H9 (cell line): ENCODE data around the gene ACOT11. TPM values are rescaled to one million over a fixed set of nuclear protein-coding genes. Genes with fewer than 3 reads are reported as not detected.

Experiments
- DNase-seq: peaks from one replicate; pipeline ENCODE4 v3.0.0-alpha.2; 2017
- H2AFZ ChIP-seq: one replicate; pipeline ENCODE4 v1.6.1; 2013; ENCODE audit warnings: mild to moderate bottlenecking, low read length, control low read depth, moderate library complexity
- H2AK5ac ChIP-seq: 2 replicates; pipeline ENCODE4 v1.6.1; 2013; ENCODE audit warnings: low read length, control low read depth, mixed read lengths; ENCODE audit not compliant: insufficient read length
- H2BK120ac ChIP-seq: one replicate; pipeline ENCODE4 v1.6.1; 2013; ENCODE audit warnings: low read depth, mild to moderate bottlenecking, low read length, control low read depth, inconsistent platforms; ENCODE audit not compliant: poor library complexity, severe bottlenecking
- H2BK12ac ChIP-seq: 2 replicates; pipeline ENCODE4 v1.6.1; 2013; ENCODE audit warnings: low read length, control low read depth, mixed read lengths, low read depth; ENCODE audit not compliant: insufficient read length
- H2BK15ac ChIP-seq: 2 replicates; pipeline ENCODE4 v1.6.1; 2013; ENCODE audit warnings: low read depth, low read length, control low read depth
- H2BK20ac ChIP-seq: one replicate; pipeline ENCODE4 v1.6.1; 2013; ENCODE audit warnings: low read depth, mild to moderate bottlenecking, low read length, control low read depth, inconsistent platforms; ENCODE audit not compliant: poor library complexity, severe bottlenecking
- H2BK5ac ChIP-seq: 2 replicates; pipeline ENCODE4 v1.6.1; 2013; ENCODE audit warnings: low read length, control low read depth, mixed read lengths; ENCODE audit not compliant: insufficient read length
- H3K14ac ChIP-seq: 2 replicates; pipeline ENCODE4 v1.6.1; 2013; ENCODE audit warnings: low read length, control low read depth; ENCODE audit not compliant: insufficient read depth
- H3K18ac ChIP-seq: 2 replicates; pipeline ENCODE4 v1.6.1; 2013; ENCODE audit warnings: low read depth, mild to moderate bottlenecking, mixed read lengths, low read length, control low read depth; ENCODE audit not compliant: insufficient read length
- H3K23ac ChIP-seq: 2 replicates; pipeline ENCODE4 v1.6.1; 2013; ENCODE audit warnings: low read length, control low read depth, mixed read lengths, low read depth; ENCODE audit not compliant: insufficient read length
- H3K23me2 ChIP-seq: 2 replicates; pipeline ENCODE4 v1.6.1; 2013; ENCODE audit warnings: low read depth, mild to moderate bottlenecking, mixed read lengths, low read length, control low read depth; ENCODE audit not compliant: insufficient read length, poor library complexity, severe bottlenecking
- H3K27ac ChIP-seq: 2 replicates; pipeline ENCODE4 v1.5.1; 2013; ENCODE audit warnings: low read length, control low read depth, mixed read lengths, low read depth; ENCODE audit not compliant: insufficient read length
- H3K27me3 ChIP-seq: 2 replicates; pipeline ENCODE4 v1.6.1; 2013; ENCODE audit warnings: low read length, control low read depth, inconsistent platforms; ENCODE audit not compliant: insufficient read depth
- H3K4ac ChIP-seq: 2 replicates; pipeline ENCODE4 v1.6.1; 2013; ENCODE audit warnings: low read depth, mild to moderate bottlenecking, control low read depth, inconsistent platforms, low read length, moderate library complexity
- H3K4me1 ChIP-seq: 2 replicates; pipeline ENCODE4 v1.6.1; 2013; ENCODE audit warnings: low read length, control low read depth, inconsistent platforms; ENCODE audit not compliant: insufficient read depth
- H3K4me2 ChIP-seq: 2 replicates; pipeline ENCODE4 v1.6.1; 2013; ENCODE audit warnings: low read length, control low read depth, mixed read lengths; ENCODE audit not compliant: insufficient read length, insufficient read depth
- H3K56ac ChIP-seq: 2 replicates; pipeline ENCODE4 v1.6.1; 2013; ENCODE audit warnings: low read depth, mild to moderate bottlenecking, mixed read lengths, low read length, control low read depth; ENCODE audit not compliant: insufficient read length
- H3K79me1 ChIP-seq: 2 replicates; pipeline ENCODE4 v1.6.1; 2013; ENCODE audit warnings: low read depth, mild to moderate bottlenecking, moderate library complexity, low read length, control low read depth, inconsistent platforms; ENCODE audit not compliant: insufficient read depth, poor library complexity, severe bottlenecking
- H3K79me2 ChIP-seq: 2 replicates; pipeline ENCODE4 v1.6.1; 2013; ENCODE audit warnings: low read length, control low read depth, inconsistent platforms; ENCODE audit not compliant: insufficient read depth
- H3K9ac ChIP-seq: 2 replicates; pipeline ENCODE4 v1.6.1; 2013; ENCODE audit warnings: low read length, control low read depth, mixed read lengths; ENCODE audit not compliant: insufficient read length; ENCODE audit errors: extremely low read depth
- H3K9me3 ChIP-seq: one replicate; pipeline ENCODE4 v1.6.1; 2013; ENCODE audit warnings: low read depth, low read length, inconsistent platforms; ENCODE audit not compliant: control insufficient read depth
- H3T11ph ChIP-seq: one replicate; pipeline ENCODE4 v1.6.1; 2013; ENCODE audit warnings: mild to moderate bottlenecking, low read length, control low read depth, inconsistent platforms
- H4K20me1 ChIP-seq: one replicate; pipeline ENCODE4 v1.6.1; 2013; ENCODE audit not compliant: control insufficient read depth, insufficient read length, insufficient read depth
- H4K5ac ChIP-seq: 2 replicates; pipeline ENCODE4 v1.6.1; 2013; ENCODE audit warnings: low read depth, mild to moderate bottlenecking, mixed read lengths, low read length, control low read depth; ENCODE audit not compliant: insufficient read length
- H4K8ac ChIP-seq: replicated peaks from 2 replicates; pipeline ENCODE4 v1.6.1; 2013; ENCODE audit warnings: low read length, control low read depth, mixed read lengths, low read depth; ENCODE audit not compliant: insufficient read length
- H4K91ac ChIP-seq: 2 replicates; pipeline ENCODE4 v1.6.1; 2013; ENCODE audit warnings: low read depth, mild to moderate bottlenecking, moderate library complexity, mixed read lengths, low read length, control low read depth; ENCODE audit not compliant: insufficient read length
- H3K27ac Mint-ChIP-seq, 3 experiments: 2 replicates in 2 of 3; 3 replicates in 1 of 3; pipeline ENCODE4 v1.8.0; 2020 to 2021; ENCODE audit warnings: mixed read lengths in 3 of 3, mild to moderate bottlenecking in 1 of 3, moderate library complexity in 1 of 3
- H3K27me3 Mint-ChIP-seq: 2 replicates; pipeline ENCODE4 v1.8.0; 2021; ENCODE audit warnings: low read depth, mild to moderate bottlenecking, moderate library complexity, mixed read lengths
- H3K36me3 Mint-ChIP-seq, 3 experiments: 2 replicates in 2 of 3; 3 replicates in 1 of 3; pipeline ENCODE4 v1.8.0; 2020 to 2021; ENCODE audit warnings: low read depth in 3 of 3, mixed read lengths in 3 of 3; ENCODE audit not compliant: insufficient read depth in 1 of 3
- H3K4me1 Mint-ChIP-seq, 2 experiments: 2 replicates each; pipeline ENCODE4 v1.8.0; 2020; ENCODE audit warnings: mixed read lengths in 2 of 2
- H3K4me3 Mint-ChIP-seq, 2 experiments: 2 replicates in 1 of 2; 3 replicates in 1 of 2; pipeline ENCODE4 v1.8.0; 2020 to 2021; ENCODE audit warnings: mild to moderate bottlenecking in 2 of 2, mixed read lengths in 2 of 2, moderate library complexity in 1 of 2
- H3K9me3 Mint-ChIP-seq, 2 experiments: 2 replicates in 1 of 2; 3 replicates in 1 of 2; pipeline ENCODE4 v1.8.0; 2020; ENCODE audit warnings: mild to moderate bottlenecking in 2 of 2, mixed read lengths in 2 of 2, moderate library complexity in 1 of 2
- CTCF ChIP-seq: fragments of 200-600 bp; sonication (generic); conservative IDR thresholded peaks from 3 replicates; pipeline ENCODE4 v1.8.0; 2021; ENCODE audit warnings: antibody characterized with exemption, mild to moderate bottlenecking
- WGBS: extraction: QIAGEN DNeasy Blood & Tissue Kit; methylation state at CpG from one replicate; pipeline ENCODE4 v1.1.7; 2013; ENCODE audit warnings: missing lambda C conversion rate, low lambda C conversion rate, mixed read lengths; ENCODE audit not compliant: insufficient read length; ENCODE audit errors: extremely low coverage; 5-methylcytosine and 5-hydroxymethylcytosine counted together
- total RNA-seq: library from RNA; stranded (reverse); gene quantifications from 2 replicates; pipeline ENCODE4 v1.2.1, GENCODE V29; 2021

Gene ACOT11
- total RNA-seq, 1 experiment from 2014 or later: 4.0 TPM

- Histone ChIP-seq H3K4ac (no peak overlapping the region), H2BK5ac (no peak overlapping the region), H3K4me1 (no peaks in the 10 kb centered on the region), H3K79me1 (no peaks in the 10 kb centered on the region), H2AFZ (no peak overlapping the region), H3K79me2 (no peaks in the 10 kb centered on the region), H3T11ph (no peak overlapping the region), H3K14ac (no peak overlapping the region), H2AK5ac (no peak overlapping the region), H2BK12ac (no peak overlapping the region), H4K20me1 (no peaks in the 10 kb centered on the region), H2BK20ac (no peak overlapping the region), H3K27me3 (no peaks in the 10 kb centered on the region; the same call in 1 of the 2 replicates), H3K18ac (no peak overlapping the region), H3K23ac (no peak overlapping the region), H3K27ac (no peak overlapping the region), H3K9me3 (no peaks in the 10 kb centered on the region), H3K23me2 (peaks cover 7% of the 10 kb centered on the region), H3K56ac (no peak overlapping the region), H3K9ac (no peak overlapping the region), H3K4me2 (no peak overlapping the region), H4K91ac (no peak overlapping the region), H2BK15ac (no peak overlapping the region), H4K5ac (no peak overlapping the region), H4K8ac (no peak overlapping the region), H2BK120ac (no peak overlapping the region)
- H3K36me3 Mint-ChIP-seq: no peaks in the 10 kb centered on the region
- no peak overlapping the region for H3K4me3 Mint-ChIP-seq
- peaks cover 6% of the 10 kb centered on the region for H3K27me3 Mint-ChIP-seq
- no peaks in the 10 kb centered on the region for H3K9me3 Mint-ChIP-seq
- DNase-seq: no peak
- H3K27ac Mint-ChIP-seq: no peak overlapping the region
- H3K4me1 Mint-ChIP-seq: peaks cover 24 to 28% of the 10 kb centered on the region in 2 experiments
- WGBS: no CpG with 5 or more reads among the region's 10 CpGs
- TF ChIP-seq CTCF: no peak
Measured at GRCh38 chr1:54546651-54547401, 1.2 kb upstream of the ACOT11 start.
